Type B pancreatic cell (in vitro differentiated cells): ENCODE results near the gene KRT26. TPM values are rescaled to one million over a fixed set of nuclear protein-coding genes. Genes with fewer than 3 reads are reported as not detected.

Experiments
- DNase-seq: peaks from one replicate; pipeline ENCODE4 v3.0.0; 2021; ENCODE audit warnings: mixed read lengths; ENCODE audit not compliant: unreplicated experiment; ENCODE audit errors: extremely low spot score
- H3K27ac Mint-ChIP-seq: 2 replicates; pipeline ENCODE4 v1.8.0; 2021; ENCODE audit warnings: mild to moderate bottlenecking, mixed read lengths
- H3K27me3 Mint-ChIP-seq: 2 replicates; pipeline ENCODE4 v1.8.0; 2021; ENCODE audit warnings: mixed read lengths
- H3K36me3 Mint-ChIP-seq: 2 replicates; pipeline ENCODE4 v1.8.0; 2021; ENCODE audit warnings: mixed read lengths
- H3K4me1 Mint-ChIP-seq: one replicate; pipeline ENCODE4 v1.8.0; 2021; ENCODE audit warnings: mixed read lengths; ENCODE audit not compliant: unreplicated experiment
- H3K4me3 Mint-ChIP-seq: 2 replicates; pipeline ENCODE4 v1.8.0; 2021; ENCODE audit warnings: mild to moderate bottlenecking, mixed read lengths
- H3K9me3 Mint-ChIP-seq: 2 replicates; pipeline ENCODE4 v1.8.0; 2021; ENCODE audit warnings: mixed read lengths
- CTCF ChIP-seq: fragments of 200-600 bp; sonication (generic); conservative IDR thresholded peaks from 2 replicates; pipeline ENCODE4 v1.5.0; 2021; ENCODE audit warnings: antibody characterized with exemption, mild to moderate bottlenecking
- total RNA-seq: library from RNA; stranded (reverse); gene quantifications from 2 replicates; pipeline ENCODE4 v1.2.1, GENCODE V29; 2021; ENCODE audit warnings: low replicate concordance

KRT26 gene
- total RNA-seq, 1 donor from 2014 or later = not detected

DNA sequence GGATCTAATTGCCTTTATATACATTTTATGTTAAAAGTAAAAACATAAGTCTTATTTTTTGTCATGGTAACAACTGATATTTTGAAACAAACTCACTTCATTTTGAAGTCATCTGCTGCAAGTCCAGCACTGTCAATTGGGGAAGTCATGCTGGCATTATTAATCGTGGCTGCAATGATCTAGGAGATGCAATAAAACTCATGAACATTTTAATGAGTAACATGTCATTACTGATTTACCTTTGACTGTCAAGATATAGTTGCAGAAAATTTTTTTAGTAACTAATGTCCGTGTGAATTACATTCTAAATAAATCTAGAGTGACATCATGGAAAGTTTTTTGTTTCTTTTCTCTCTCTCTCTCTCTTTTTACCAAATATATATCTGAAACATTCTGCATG lies 51.1 kb downstream of the KRT26 start:
- TF ChIP-seq CTCF = no peak
- Mint-ChIP-seq H3K9me3 (no peaks in the 10 kb centered on the region), H3K27ac (no peak overlapping the region), H3K4me3 (no peak overlapping the region), H3K36me3 (no peaks in the 10 kb centered on the region), H3K27me3 (no peaks in the 10 kb centered on the region), H3K4me1 (no peaks in the 10 kb centered on the region)
- DNase-seq = no peak

- H3K4me1 Mint-ChIP-seq = no peaks in the 10 kb centered on the region
- no peak for DNase-seq
- no peak for TF ChIP-seq CTCF
- H3K36me3 Mint-ChIP-seq = no peaks in the 10 kb centered on the region
- H3K27me3 Mint-ChIP-seq = no peaks in the 10 kb centered on the region
- no peaks in the 10 kb centered on the region for H3K9me3 Mint-ChIP-seq
- H3K4me3 Mint-ChIP-seq = peak overlapping the region; percentile 60
- peak overlapping the region; percentile 41 for H3K27ac Mint-ChIP-seq
These were observed 53.1 kb downstream of the KRT26 start for GRCh38 chr17:40718930-40719329.

- no peaks in the 10 kb centered on the region for H3K27me3 Mint-ChIP-seq
- no peak for TF ChIP-seq CTCF
- H3K36me3 Mint-ChIP-seq = no peaks in the 10 kb centered on the region
- no peak overlapping the region for H3K4me3 Mint-ChIP-seq
- H3K4me1 Mint-ChIP-seq = no peaks in the 10 kb centered on the region
- no peak overlapping the region for H3K27ac Mint-ChIP-seq
- DNase-seq = no peak
- no peaks in the 10 kb centered on the region for H3K9me3 Mint-ChIP-seq
These were observed 54.2 kb downstream of the KRT26 start for GRCh38 chr17:40717776-40718175.

Other genes with a start within 250 kb of the KRT26 start
- gene CCR7, start 206.7 kb downstream of the KRT26 start, total RNA-seq = not detected in 2 replicates
- 134 and 171 TPM in 2 replicates for gene SMARCE1, start 124.4 kb downstream of the KRT26 start, total RNA-seq
- gene KRT222, start 107.0 kb downstream of the KRT26 start, total RNA-seq = 0.34 and 0.74 TPM in 2 replicates
- 0.43 TPM in 1 of 2 replicates, not detected in the other for gene KRT24, start 68.4 kb downstream of the KRT26 start, total RNA-seq
- gene KRT25, start 16.9 kb downstream of the KRT26 start, total RNA-seq = not detected in 2 replicates
- gene KRT27, start 10.3 kb upstream of the KRT26 start, total RNA-seq = not detected in 2 replicates
- 0.21 TPM in 1 of 2 replicates, not detected in the other for gene KRT28, start 27.8 kb upstream of the KRT26 start, total RNA-seq
- gene KRT10, start 50.4 kb upstream of the KRT26 start, total RNA-seq = 60.2 and 83.0 TPM in 2 replicates
- gene KRT12, start 95.0 kb upstream of the KRT26 start, total RNA-seq = not detected in 2 replicates
- 13.0 and 41.9 TPM in 2 replicates for gene KRT20, start 113.0 kb upstream of the KRT26 start, total RNA-seq
- gene KRT23, start 165.4 kb upstream of the KRT26 start, total RNA-seq = 49.7 and 464 TPM in 2 replicates
- 0.70 and 1.0 TPM in 2 replicates for gene KRT39, start 194.7 kb upstream of the KRT26 start, total RNA-seq
- 2.3 and 5.5 TPM in 2 replicates for gene KRT40, start 212.1 kb upstream of the KRT26 start, total RNA-seq
- gene KRTAP3-3, start 222.0 kb upstream of the KRT26 start, total RNA-seq = not detected in 2 replicates
- not detected in 2 replicates for gene KRTAP3-2, start 227.7 kb upstream of the KRT26 start, total RNA-seq
- 1.7 TPM in 1 of 2 replicates, not detected in the other for gene KRTAP3-1, start 236.9 kb upstream of the KRT26 start, total RNA-seq